ENCODE measurements around the gene ADH6.
"Not testable (repeated sequence)": the region's sequence is repeated elsewhere in the genome, so short reads cannot be mapped to it uniquely, and the experiment has no call there.

Gene ADH6

GRCh38 chr4:99219072-99219471 is at the start of gene ADH6:
TSS of gene ADH6 (minus strand) at chr4:99219246. CDS start at chr4:99219152, 94 bp downstream.
- in situ Hi-C loops (cut with MboI; ENCODE audit: low sequenced_read_pairs): no loop called here
- Histone ChIP-seq H3K9me3 (no peaks in the 10 kb centered on the region), H3K36me3 (replicated peaks) (no peaks in the 10 kb centered on the region), H3K4me3 (no peak within 1 kb of the TSS), H3K27me3 (ENCODE audit: low read depth) (no peaks in the 10 kb centered on the region), H3K4me1 (no peaks in the 10 kb centered on the region)
- no peak for DNase-seq (ENCODE audit: low spot score in 2 of 2)

GRCh38 chr4:99264927-99265326 is 45.9 kb upstream of the ADH6 start:
- Histone ChIP-seq H3K36me3 (replicated peaks) (no peaks in the 10 kb centered on the region), H3K4me3 (no peak overlapping the region), H3K27me3 (ENCODE audit: low read depth) (no peaks in the 10 kb centered on the region), H3K4me1 (no peaks in the 10 kb centered on the region), H3K9me3 (no peaks in the 10 kb centered on the region)
- no peak for DNase-seq (ENCODE audit: low spot score in 2 of 2)
- in situ Hi-C loops (cut with MboI; ENCODE audit: low sequenced_read_pairs): no loop called here

DNA sequence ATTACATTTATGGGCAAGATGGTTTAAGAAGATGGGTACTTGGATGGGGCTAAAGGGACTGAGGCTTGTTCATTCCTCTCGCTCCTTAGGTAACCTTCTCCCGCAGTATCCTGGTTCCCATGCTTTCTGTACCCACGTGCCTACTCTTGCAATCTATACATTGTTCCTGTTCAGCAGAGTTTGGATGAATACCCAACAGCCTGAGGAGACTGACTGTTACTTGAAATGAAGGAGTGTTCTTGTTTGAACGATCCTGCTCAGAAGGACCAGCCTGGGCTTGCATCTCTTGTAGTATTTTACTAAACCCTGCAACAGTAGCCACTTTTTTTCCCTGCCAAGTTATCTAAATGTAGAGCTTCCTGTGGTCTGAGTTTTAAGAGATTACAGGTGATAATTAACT is 33.7 kb upstream of the ADH6 start:
- H3K4me3 ChIP-seq: no peak overlapping the region
- no peaks in the 10 kb centered on the region for H3K4me1 ChIP-seq
- H3K36me3 ChIP-seq (replicated peaks): no peaks in the 10 kb centered on the region
- no peak for DNase-seq (ENCODE audit: low spot score in 2 of 2)
- in situ Hi-C loops (cut with MboI; ENCODE audit: low sequenced_read_pairs): no loop called here
- H3K9me3 ChIP-seq: no peaks in the 10 kb centered on the region
- no peaks in the 10 kb centered on the region; the same call in 1 of the 2 replicates for H3K27me3 ChIP-seq (ENCODE audit: low read depth)

DNA sequence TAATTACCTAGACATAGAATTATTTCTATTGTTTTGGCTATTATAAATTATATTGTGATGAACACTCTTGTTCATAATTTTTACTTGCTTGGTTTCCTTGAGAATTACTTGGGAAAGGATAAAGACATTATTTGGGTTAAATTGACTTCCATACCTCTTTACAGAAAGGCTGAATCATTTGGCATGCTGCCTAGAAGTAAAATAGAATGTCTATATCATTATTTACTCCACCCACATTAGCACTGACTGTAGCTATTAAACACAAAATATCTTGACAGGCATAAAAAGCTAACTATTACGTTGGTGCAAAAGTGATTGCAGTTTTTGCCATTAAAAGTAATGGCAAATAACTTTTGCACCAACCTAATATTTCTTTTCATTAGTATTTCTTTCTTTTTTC is 29.7 kb upstream of the ADH6 start:
- H3K27me3 ChIP-seq (ENCODE audit: low read depth): no peaks in the 10 kb centered on the region
- no peak overlapping the region for H3K4me3 ChIP-seq
- no peaks in the 10 kb centered on the region for H3K9me3 ChIP-seq
- no peaks in the 10 kb centered on the region for H3K36me3 ChIP-seq (replicated peaks)
- in situ Hi-C loops (cut with MboI; ENCODE audit: low sequenced_read_pairs): no loop called here
- no peak for DNase-seq (ENCODE audit: low spot score in 2 of 2)
- H3K4me1 ChIP-seq: no peaks in the 10 kb centered on the region

DNA sequence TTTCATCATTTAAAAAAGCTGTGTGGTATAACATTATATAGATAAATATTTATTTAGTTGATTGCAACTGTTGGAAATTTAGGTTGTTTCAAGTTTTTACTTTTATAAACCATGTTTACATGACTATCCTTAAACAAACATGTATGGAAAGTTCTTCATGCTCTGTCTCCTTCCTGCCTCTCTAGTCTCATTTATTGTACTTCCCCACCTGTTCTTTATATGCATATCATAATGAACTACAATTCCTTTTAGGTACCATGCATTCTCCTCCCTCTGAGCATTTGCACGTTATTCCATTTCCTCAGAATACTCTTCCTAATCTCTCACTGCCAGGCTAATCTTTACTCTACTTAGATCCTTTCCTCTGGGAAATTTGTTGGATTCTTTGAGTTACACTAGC is 16.9 kb upstream of the ADH6 start:
- no peaks in the 10 kb centered on the region for H3K9me3 ChIP-seq
- H3K4me3 ChIP-seq: no peak overlapping the region
- no peaks in the 10 kb centered on the region for H3K4me1 ChIP-seq
- no peaks in the 10 kb centered on the region for H3K27me3 ChIP-seq (ENCODE audit: low read depth)
- DNase-seq (ENCODE audit: low spot score in 2 of 2): no peak
- H3K36me3 ChIP-seq (replicated peaks): no peaks in the 10 kb centered on the region
- in situ Hi-C loops (cut with MboI; ENCODE audit: low sequenced_read_pairs): no loop called here

DNA sequence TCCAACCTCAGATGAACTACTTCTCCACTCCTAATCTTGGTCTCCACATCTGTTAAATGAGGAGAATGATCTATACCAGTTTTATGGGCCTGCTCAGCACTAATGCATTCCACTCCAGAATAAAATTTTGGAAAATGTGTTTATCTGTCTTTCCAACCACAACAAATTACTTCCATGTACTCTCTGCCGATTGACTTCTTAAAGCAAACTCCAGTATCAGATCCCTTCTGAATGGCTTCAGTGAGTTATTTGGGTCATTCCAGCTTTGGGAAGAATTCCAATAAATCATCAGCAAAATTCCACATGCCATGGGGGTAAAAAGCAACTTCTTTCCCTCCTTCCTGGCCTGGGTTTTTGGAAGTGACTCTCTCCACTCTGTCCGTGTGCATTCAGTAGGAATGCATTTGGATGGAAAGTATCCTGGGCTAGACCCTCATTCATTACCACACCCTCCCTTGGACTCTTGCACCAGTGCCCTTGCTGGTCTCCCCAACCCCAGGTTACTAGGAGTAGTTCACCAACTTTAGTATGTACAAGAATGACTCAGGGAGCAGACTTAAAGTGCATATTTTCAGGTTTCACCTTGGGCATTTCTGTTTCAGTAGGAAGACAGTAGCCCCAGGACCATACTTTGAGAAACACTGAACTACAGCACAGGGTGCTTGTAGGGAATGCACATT is 15.4 kb upstream of the ADH6 start:
- in situ Hi-C loops (cut with MboI; ENCODE audit: low sequenced_read_pairs): no loop called here
- H3K27me3 ChIP-seq (ENCODE audit: low read depth): no peaks in the 10 kb centered on the region
- no peak for DNase-seq (ENCODE audit: low spot score in 2 of 2)

DNA sequence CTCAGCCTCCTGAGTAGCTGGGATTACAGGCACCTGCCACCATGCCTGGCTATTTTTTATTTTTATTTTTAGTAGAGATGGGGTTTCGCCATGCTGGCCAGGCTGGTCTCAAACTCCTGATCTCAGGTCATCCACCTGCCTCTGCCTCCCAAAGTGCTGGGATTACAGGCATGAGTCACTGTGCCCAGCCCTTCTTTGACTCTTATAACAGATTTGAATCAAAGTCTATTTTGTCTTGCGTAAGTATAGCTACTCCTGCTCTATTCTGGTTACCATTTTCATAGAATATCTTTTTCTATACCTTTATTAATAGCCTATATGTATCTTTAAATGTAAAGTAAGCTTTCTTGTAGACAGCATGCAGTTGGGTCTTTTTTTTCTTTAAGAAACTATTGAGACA is 14.4 kb upstream of the ADH6 start:
- in situ Hi-C loops (cut with MboI; ENCODE audit: low sequenced_read_pairs); DNase-seq (ENCODE audit: low spot score in 2 of 2); H3K36me3 ChIP-seq (replicated peaks); H3K4me3 ChIP-seq; H3K4me1 ChIP-seq; H3K9me3 ChIP-seq; H3K27me3 ChIP-seq (ENCODE audit: low read depth): not testable (repeated sequence)

More for the DNA sequence above, 15.4 kb upstream of the ADH6 start:
- no peaks in the 10 kb centered on the region for H3K36me3 ChIP-seq (replicated peaks)
- no peaks in the 10 kb centered on the region for H3K4me1 ChIP-seq
- H3K4me3 ChIP-seq: no peak overlapping the region
- no peaks in the 10 kb centered on the region for H3K9me3 ChIP-seq

- H3K27me3 ChIP-seq (ENCODE audit: low read depth); DNase-seq (ENCODE audit: low spot score in 2 of 2); H3K9me3 ChIP-seq; in situ Hi-C loops (cut with MboI; ENCODE audit: low sequenced_read_pairs); H3K4me3 ChIP-seq; H3K36me3 ChIP-seq (replicated peaks); H3K4me1 ChIP-seq: not testable (repeated sequence)
Measured at GRCh38 chr4:99228706-99229105, 9.7 kb upstream of the ADH6 start.

GRCh38 chr4:99227646-99228045 is 8.6 kb upstream of the ADH6 start:
- DNase-seq (ENCODE audit: low spot score in 2 of 2); in situ Hi-C loops (cut with MboI; ENCODE audit: low sequenced_read_pairs); H3K36me3 ChIP-seq (replicated peaks); H3K4me3 ChIP-seq; H3K4me1 ChIP-seq; H3K9me3 ChIP-seq; H3K27me3 ChIP-seq (ENCODE audit: low read depth): not testable (repeated sequence)

- H3K27me3 ChIP-seq (ENCODE audit: low read depth): no peaks in the 10 kb centered on the region
- H3K4me3 ChIP-seq: no peak overlapping the region
- H3K9me3 ChIP-seq: no peaks in the 10 kb centered on the region
- no peaks in the 10 kb centered on the region for H3K36me3 ChIP-seq (replicated peaks)
- in situ Hi-C loops (cut with MboI; ENCODE audit: low sequenced_read_pairs): no loop called here
- no peak for DNase-seq (ENCODE audit: low spot score in 2 of 2)
- H3K4me1 ChIP-seq: no peaks in the 10 kb centered on the region
Measured at GRCh38 chr4:99221980-99222379, 2.9 kb upstream of the ADH6 start.

DNA sequence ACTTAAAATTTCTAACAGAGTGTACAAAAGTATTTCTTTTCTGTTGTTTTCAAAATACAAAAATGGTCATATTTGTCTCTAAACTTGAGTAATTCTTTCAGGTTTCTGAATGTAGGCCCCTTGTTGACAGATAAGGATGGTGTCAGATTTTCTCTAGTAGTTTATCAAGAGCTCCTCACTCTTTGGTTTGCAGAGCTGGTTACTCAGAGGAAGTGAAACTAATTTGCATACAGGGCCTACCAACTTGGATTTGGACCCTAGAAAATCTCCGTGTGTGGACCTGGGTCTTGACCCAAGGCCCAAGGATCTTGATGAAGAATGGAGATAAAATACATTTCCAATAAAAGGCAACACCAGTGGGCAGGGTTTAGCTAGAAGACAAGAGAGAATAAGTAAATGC is 433 bp upstream of the ADH6 start:
- DNase-seq (ENCODE audit: low spot score in 2 of 2): no peak
- in situ Hi-C loops (cut with MboI; ENCODE audit: low sequenced_read_pairs): no loop called here
- Histone ChIP-seq H3K4me3 (no peak overlapping the region), H3K4me1 (no peaks in the 10 kb centered on the region), H3K36me3 (replicated peaks) (no peaks in the 10 kb centered on the region), H3K27me3 (ENCODE audit: low read depth) (no peaks in the 10 kb centered on the region), H3K9me3 (no peaks in the 10 kb centered on the region)

DNA sequence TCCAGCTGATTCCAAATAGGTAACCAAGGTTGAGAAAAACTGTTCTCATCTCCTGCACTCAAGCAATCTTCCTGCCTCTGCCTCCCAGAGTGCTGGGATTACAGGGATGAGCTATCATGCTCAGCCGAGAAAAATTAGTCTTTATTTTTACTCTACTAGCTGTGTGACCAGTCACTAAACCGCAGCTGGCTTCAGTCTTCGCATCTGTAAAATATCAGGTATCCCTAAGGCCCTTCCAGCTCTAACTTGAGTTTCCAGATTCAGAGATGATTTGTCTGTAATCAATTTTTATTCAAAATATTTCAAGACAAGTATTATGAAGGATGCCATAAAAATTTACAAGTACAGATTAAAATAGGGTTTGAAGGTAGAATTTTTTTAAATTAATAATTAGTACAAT is 3.5 kb downstream of the ADH6 start:
- no peaks in the 10 kb centered on the region for H3K4me1 ChIP-seq
- in situ Hi-C loops (cut with MboI; ENCODE audit: low sequenced_read_pairs): no loop called here

GRCh38 chr4:99210789-99211188 is 8.3 kb downstream of the ADH6 start:
- no peak for DNase-seq (ENCODE audit: low spot score in 2 of 2)

More for the DNA sequence above, 3.5 kb downstream of the ADH6 start:
- Histone ChIP-seq H3K9me3 (no peaks in the 10 kb centered on the region), H3K36me3 (replicated peaks) (no peaks in the 10 kb centered on the region), H3K27me3 (ENCODE audit: low read depth) (no peaks in the 10 kb centered on the region), H3K4me3 (no peak overlapping the region)
- no peak for DNase-seq (ENCODE audit: low spot score in 2 of 2)

DNA sequence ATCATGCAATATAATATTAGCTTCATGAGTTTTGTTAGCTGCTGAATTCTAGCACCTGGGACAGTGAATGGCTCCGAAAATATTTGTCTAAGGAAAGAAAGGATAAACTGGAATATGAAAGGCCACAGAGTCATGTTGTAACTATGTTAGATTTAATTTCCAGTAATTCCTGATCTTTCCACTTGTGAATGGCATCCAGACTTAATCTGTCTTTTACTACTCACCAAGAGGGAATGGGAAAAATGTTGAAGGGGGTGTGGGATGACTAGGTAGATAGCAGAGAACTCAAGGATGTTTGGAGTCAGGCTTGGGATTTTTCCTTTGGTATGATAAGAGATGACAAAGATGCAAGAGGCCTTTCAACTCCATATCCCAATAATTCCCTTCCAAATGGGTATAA is 9.4 kb downstream of the ADH6 start:
- no peak for DNase-seq (ENCODE audit: low spot score in 2 of 2)
- H3K27me3 ChIP-seq (ENCODE audit: low read depth): no peaks in the 10 kb centered on the region
- H3K4me3 ChIP-seq: no peak overlapping the region
- in situ Hi-C loops (cut with MboI; ENCODE audit: low sequenced_read_pairs): no loop called here
- no peaks in the 10 kb centered on the region for H3K9me3 ChIP-seq
- no peaks in the 10 kb centered on the region for H3K36me3 ChIP-seq (replicated peaks)
- H3K4me1 ChIP-seq: peaks cover 26% of the 10 kb centered on the region

More at GRCh38 chr4:99210789-99211188, 8.3 kb downstream of the ADH6 start:
- Histone ChIP-seq H3K36me3 (replicated peaks) (no peaks in the 10 kb centered on the region), H3K27me3 (ENCODE audit: low read depth) (no peaks in the 10 kb centered on the region), H3K9me3 (no peaks in the 10 kb centered on the region), H3K4me1 (peaks cover 18% of the 10 kb centered on the region), H3K4me3 (no peak overlapping the region)
- in situ Hi-C loops (cut with MboI; ENCODE audit: low sequenced_read_pairs): no loop called here

DNA sequence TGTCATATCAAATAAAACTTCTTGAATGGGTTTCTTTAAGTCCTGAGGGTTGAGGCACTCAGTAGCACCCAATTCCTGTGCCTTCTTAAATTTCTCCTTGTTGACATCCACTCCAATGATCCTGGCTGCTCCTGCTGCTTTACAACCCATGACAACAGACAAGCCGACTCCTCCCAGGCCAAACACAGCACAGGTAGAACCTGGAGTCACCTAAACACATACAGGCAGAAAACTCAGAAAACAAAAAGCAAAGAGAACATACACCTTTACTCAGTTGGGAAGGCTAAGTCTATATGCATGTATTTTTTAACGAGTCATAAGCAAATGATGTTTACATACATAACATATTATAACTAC is 10.3 kb downstream of the ADH6 start:
- H3K27me3 ChIP-seq (ENCODE audit: low read depth): no peaks in the 10 kb centered on the region
- in situ Hi-C loops (cut with MboI; ENCODE audit: low sequenced_read_pairs): no loop called here
- no peak for DNase-seq (ENCODE audit: low spot score in 2 of 2)
- no peaks in the 10 kb centered on the region for H3K36me3 ChIP-seq (replicated peaks)
- H3K4me3 ChIP-seq: no peak overlapping the region
- peaks cover 30% of the 10 kb centered on the region for H3K4me1 ChIP-seq
- no peaks in the 10 kb centered on the region for H3K9me3 ChIP-seq

All from HAP-1 (cell line).